ENCODE measurements around the gene VPS26B. TPM values are rescaled to one million over a fixed set of nuclear protein-coding genes. Genes with fewer than 3 reads are reported as not detected.
"Not testable (repeated sequence)": the region's sequence is repeated elsewhere in the genome, so short reads cannot be mapped to it uniquely, and the experiment has no call there.

VPS26B gene
- 44.9 TPM for polyA plus RNA-seq (2013)

DNA sequence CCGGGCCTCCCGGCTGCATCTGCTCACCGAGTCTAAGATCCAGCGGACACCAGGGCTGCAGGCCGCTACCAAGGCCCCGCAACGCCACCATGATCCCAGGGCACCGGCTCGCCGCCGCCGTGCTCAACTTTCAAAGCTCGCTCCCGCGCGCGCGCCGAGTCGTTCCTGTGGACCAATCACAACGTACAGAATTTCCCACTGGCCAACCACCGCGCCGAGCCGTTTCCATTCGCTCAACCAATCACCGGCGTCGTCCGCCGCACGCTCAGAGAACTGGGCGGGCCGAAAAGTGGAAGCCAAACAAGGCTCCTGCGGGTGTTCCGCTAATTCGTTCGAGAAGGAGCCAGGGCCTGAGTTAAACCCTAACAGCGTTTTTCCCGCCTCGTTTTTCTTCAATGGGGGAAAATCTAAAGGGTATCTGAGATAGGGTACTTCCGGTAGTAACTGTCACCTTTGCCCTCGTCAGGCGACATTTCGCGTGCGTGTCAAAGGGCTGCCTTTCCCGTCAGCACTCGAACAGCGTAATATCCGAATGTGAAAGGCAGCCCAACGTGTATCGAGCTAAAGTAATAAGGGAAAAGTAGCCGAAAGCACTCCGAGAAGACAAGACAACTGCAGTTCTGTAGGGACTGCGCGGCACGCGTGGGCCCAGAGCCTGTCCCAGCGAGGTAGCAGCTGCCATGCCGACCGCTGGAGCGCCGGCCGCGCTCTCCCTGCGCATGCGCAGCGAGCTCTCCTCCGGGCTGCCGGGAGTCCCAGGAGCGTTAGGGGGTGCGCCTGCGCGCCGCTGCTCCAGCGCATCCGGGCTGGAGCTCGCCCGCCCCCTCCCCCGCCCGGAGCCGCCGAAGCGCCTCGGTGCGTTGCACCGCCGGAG lies at the start of gene VPS26B, which contains the start of gene NCAPD3:
Gene VPS26B, plus strand, starts transcription at position 836 of the 874 bp plus-strand sequence. CDS start 452 bp downstream, outside the sequence.
Gene NCAPD3, minus strand, starts transcription at position 132 of the 874 bp plus-strand sequence. Its CDS starts 41 bp downstream, at position 91.
- peak within 1 kb of the TSS; percentile 90 to 96 for H3K27ac ChIP-seq (ENCODE audit: insufficient read depth in 1 of 2, low read depth in 1 of 2, low read length in 2 of 2, poor library complexity in 1 of 2, severe bottlenecking in 2 of 2)
- CTCF ChIA-PET, result interaction anchor here (0.8 to 2.0 kb wide), 5 partner anchors 9 to 38 kb away, joined by 3 to 12 read pairs (median 6); no protein-coding TSS in a partner anchor
- WGBS (ENCODE audit: insufficient coverage), result under 1% methylated on average over 87 of the region's 89 CpGs
- DNase-seq, result peak; percentile 95 to 98 (median 98)
- H3K4me1 ChIP-seq (ENCODE audit: control extremely low read depth in 1 of 4, control insufficient read depth in 4 of 4, insufficient read depth in 4 of 4, low read length in 3 of 4), result peaks cover 16 to 35% (median 35%) of the 10 kb centered on the region in 4 experiments
- POLR2A ChIA-PET, result interaction anchor here (1.2 to 1.6 kb wide), 3 partner anchors 16 to 29 kb away, joined by 3 to 4 read pairs (median 4); partner anchors contain the start of genes ACAD8 and THYN1
- no peaks in the 10 kb centered on the region for H3K9me3 ChIP-seq (ENCODE audit: control extremely low read depth in 1 of 5, control insufficient read depth in 4 of 5, insufficient read depth in 2 of 5, low read depth in 1 of 5, low read length in 4 of 5)
- peaks cover 0 to 24% (median 5%) of the 10 kb centered on the region in 4 experiments for H3K36me3 ChIP-seq (ENCODE audit: control insufficient read depth in 4 of 4, insufficient read depth in 4 of 4, low read length in 3 of 4)
- no peaks in the 10 kb centered on the region for H3K27me3 ChIP-seq (replicated peaks in 2 of 5; ENCODE audit: control insufficient read depth in 4 of 5, insufficient read depth in 5 of 5, low read length in 4 of 5)
- peak within 1 kb of the TSS; percentile 67 to 94 (median 85) for H3K4me3 ChIP-seq (ENCODE audit: control insufficient read depth in 1 of 7, extremely low read depth in 1 of 7, insufficient read depth in 4 of 7, low read depth in 2 of 7, low read length in 6 of 7)

DNA sequence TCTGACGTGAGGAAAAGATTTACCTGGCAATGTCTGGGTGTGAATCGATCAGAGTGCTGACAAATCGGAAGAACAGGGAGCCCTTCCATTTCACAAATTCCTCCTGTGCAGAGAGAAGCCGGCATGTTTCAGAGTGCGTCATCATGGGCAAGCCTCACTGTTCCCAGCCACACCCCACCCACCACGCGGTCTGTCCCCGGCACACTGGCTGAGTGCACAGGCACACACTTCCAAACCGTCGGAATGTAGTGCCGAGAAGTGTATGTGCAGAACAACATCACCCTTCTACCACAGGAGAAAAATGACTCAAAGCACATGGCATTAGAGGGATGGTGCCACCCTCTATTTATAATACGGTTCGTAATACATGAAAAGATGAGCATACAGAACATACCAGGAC lies 48.2 kb upstream of the VPS26B start:
- 95% methylated on average over 12 of the region's 13 CpGs for WGBS (ENCODE audit: insufficient coverage)
- Histone ChIP-seq H3K4me3 (ENCODE audit: control insufficient read depth in 1 of 7, extremely low read depth in 1 of 7, insufficient read depth in 4 of 7, low read depth in 2 of 7, low read length in 6 of 7) (no peak overlapping the region), H3K27me3 (replicated peaks in 2 of 5; ENCODE audit: control insufficient read depth in 4 of 5, insufficient read depth in 5 of 5, low read length in 4 of 5) (no peaks in the 10 kb centered on the region), H3K4me1 (ENCODE audit: control extremely low read depth in 1 of 4, control insufficient read depth in 4 of 4, insufficient read depth in 4 of 4, low read length in 3 of 4) (no peaks in the 10 kb centered on the region), H3K9me3 (ENCODE audit: control extremely low read depth in 1 of 5, control insufficient read depth in 4 of 5, insufficient read depth in 2 of 5, low read depth in 1 of 5, low read length in 4 of 5) (no peaks in the 10 kb centered on the region), H3K36me3 (ENCODE audit: control insufficient read depth in 4 of 4, insufficient read depth in 4 of 4, low read length in 3 of 4) (peaks cover 20 to 87% (median 48%) of the 10 kb centered on the region in 4 experiments), H3K27ac (ENCODE audit: insufficient read depth in 1 of 2, low read depth in 1 of 2, low read length in 2 of 2, poor library complexity in 1 of 2, severe bottlenecking in 2 of 2) (no peak overlapping the region)
- POLR2A ChIA-PET, result no interaction called here
- CTCF ChIA-PET, result no interaction called here
- DNase-seq, result no peak

- CTCF ChIA-PET, result no interaction called here
Observed at GRCh38 chr11:134178032-134178674, 46.3 kb upstream of the VPS26B start.

GRCh38 chr11:134181707-134182106 lies 42.8 kb upstream of the VPS26B start:
- Histone ChIP-seq H3K36me3 (ENCODE audit: control insufficient read depth in 4 of 4, insufficient read depth in 4 of 4, low read length in 3 of 4) (peaks cover 23 to 81% (median 50%) of the 10 kb centered on the region in 4 experiments), H3K27me3 (replicated peaks in 2 of 5; ENCODE audit: control insufficient read depth in 4 of 5, insufficient read depth in 5 of 5, low read length in 4 of 5) (no peaks in the 10 kb centered on the region), H3K9me3 (ENCODE audit: control extremely low read depth in 1 of 5, control insufficient read depth in 4 of 5, insufficient read depth in 2 of 5, low read depth in 1 of 5, low read length in 4 of 5) (no peaks in the 10 kb centered on the region), H3K4me1 (ENCODE audit: control extremely low read depth in 1 of 4, control insufficient read depth in 4 of 4, insufficient read depth in 4 of 4, low read length in 3 of 4) (no peaks in the 10 kb centered on the region), H3K27ac (ENCODE audit: insufficient read depth in 1 of 2, low read depth in 1 of 2, low read length in 2 of 2, poor library complexity in 1 of 2, severe bottlenecking in 2 of 2) (no peak overlapping the region), H3K4me3 (ENCODE audit: control insufficient read depth in 1 of 7, extremely low read depth in 1 of 7, insufficient read depth in 4 of 7, low read depth in 2 of 7, low read length in 6 of 7) (no peak overlapping the region)
- no peak for DNase-seq
- ChIA-PET CTCF (interaction anchor here (0.6 kb wide), 1 partner anchor 132 kb away, joined by 3 read pairs; no protein-coding TSS in a partner anchor), POLR2A (no interaction called here)
- 100% methylated on average over 1 of the region's 4 CpGs for WGBS (ENCODE audit: insufficient coverage)

More at GRCh38 chr11:134178032-134178674, 46.3 kb upstream of the VPS26B start:
- Histone ChIP-seq H3K27ac (ENCODE audit: insufficient read depth in 1 of 2, low read depth in 1 of 2, low read length in 2 of 2, poor library complexity in 1 of 2, severe bottlenecking in 2 of 2) (no peak overlapping the region), H3K27me3 (replicated peaks in 2 of 5; ENCODE audit: control insufficient read depth in 4 of 5, insufficient read depth in 5 of 5, low read length in 4 of 5) (no peaks in the 10 kb centered on the region), H3K36me3 (ENCODE audit: control insufficient read depth in 4 of 4, insufficient read depth in 4 of 4, low read length in 3 of 4) (peaks cover 18 to 86% (median 51%) of the 10 kb centered on the region in 4 experiments), H3K4me3 (ENCODE audit: control insufficient read depth in 1 of 7, extremely low read depth in 1 of 7, insufficient read depth in 4 of 7, low read depth in 2 of 7, low read length in 6 of 7) (no peak overlapping the region), H3K9me3 (ENCODE audit: control extremely low read depth in 1 of 5, control insufficient read depth in 4 of 5, insufficient read depth in 2 of 5, low read depth in 1 of 5, low read length in 4 of 5) (no peaks in the 10 kb centered on the region), H3K4me1 (ENCODE audit: control extremely low read depth in 1 of 4, control insufficient read depth in 4 of 4, insufficient read depth in 4 of 4, low read length in 3 of 4) (no peaks in the 10 kb centered on the region)
- DNase-seq, result no peak
- WGBS (ENCODE audit: insufficient coverage), result 93% methylated on average over 3 of the region's 5 CpGs
- POLR2A ChIA-PET, result no interaction called here

DNA sequence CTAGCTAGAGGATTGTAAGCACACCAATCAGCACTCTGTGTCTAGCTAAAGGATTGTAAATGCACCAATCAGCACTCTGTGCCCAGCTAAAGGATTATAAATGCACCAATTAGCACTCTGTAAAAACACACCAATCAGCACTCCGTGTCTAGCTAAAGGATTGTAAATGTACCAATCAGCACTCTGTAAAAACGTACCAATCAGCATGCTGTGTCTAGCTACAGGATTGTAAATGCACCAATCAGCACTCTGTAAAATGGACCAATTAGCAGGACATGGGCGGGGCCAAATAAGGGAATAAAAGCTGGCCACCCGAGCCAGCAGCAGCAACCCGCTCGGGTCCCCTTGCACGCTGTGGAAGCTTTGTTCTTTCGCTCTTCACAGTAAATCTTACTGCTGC lies 36.4 kb upstream of the VPS26B start:
- 97% methylated on average over 7 of the region's 8 CpGs for WGBS (ENCODE audit: insufficient coverage)
- H3K27ac ChIP-seq (ENCODE audit: insufficient read depth in 1 of 2, low read depth in 1 of 2, low read length in 2 of 2, poor library complexity in 1 of 2, severe bottlenecking in 2 of 2); POLR2A ChIA-PET; H3K4me3 ChIP-seq (ENCODE audit: control insufficient read depth in 1 of 7, extremely low read depth in 1 of 7, insufficient read depth in 4 of 7, low read depth in 2 of 7, low read length in 6 of 7); CTCF ChIA-PET; H3K4me1 ChIP-seq (ENCODE audit: control extremely low read depth in 1 of 4, control insufficient read depth in 4 of 4, insufficient read depth in 4 of 4, low read length in 3 of 4); H3K27me3 ChIP-seq (replicated peaks in 2 of 5; ENCODE audit: control insufficient read depth in 4 of 5, insufficient read depth in 5 of 5, low read length in 4 of 5); H3K9me3 ChIP-seq (ENCODE audit: control extremely low read depth in 1 of 5, control insufficient read depth in 4 of 5, insufficient read depth in 2 of 5, low read depth in 1 of 5, low read length in 4 of 5): not testable (repeated sequence)
- peak in 1 of 3 donors; percentile 4 for DNase-seq
- peaks cover 23 to 79% (median 57%) of the 10 kb centered on the region in 4 experiments for H3K36me3 ChIP-seq (ENCODE audit: control insufficient read depth in 4 of 4, insufficient read depth in 4 of 4, low read length in 3 of 4)

GRCh38 chr11:134196756-134197155 lies 27.7 kb upstream of the VPS26B start:
- H3K9me3 ChIP-seq (ENCODE audit: control extremely low read depth in 1 of 5, control insufficient read depth in 4 of 5, insufficient read depth in 2 of 5, low read depth in 1 of 5, low read length in 4 of 5), result no peaks in the 10 kb centered on the region
- WGBS (ENCODE audit: insufficient coverage), result 100% methylated on average over 3 of the region's 4 CpGs
- no peaks in the 10 kb centered on the region for H3K4me1 ChIP-seq (ENCODE audit: control extremely low read depth in 1 of 4, control insufficient read depth in 4 of 4, insufficient read depth in 4 of 4, low read length in 3 of 4)
- POLR2A ChIA-PET, result interaction anchor here (0.7 kb wide), 1 partner anchor 60 kb away, joined by 5 read pairs; no protein-coding TSS in a partner anchor
- DNase-seq, result no peak
- CTCF ChIA-PET, result no interaction called here
- peaks cover 20 to 73% (median 42%) of the 10 kb centered on the region in 4 experiments for H3K36me3 ChIP-seq (ENCODE audit: control insufficient read depth in 4 of 4, insufficient read depth in 4 of 4, low read length in 3 of 4)
- H3K4me3 ChIP-seq (ENCODE audit: control insufficient read depth in 1 of 7, extremely low read depth in 1 of 7, insufficient read depth in 4 of 7, low read depth in 2 of 7, low read length in 6 of 7), result no peak overlapping the region
- H3K27ac ChIP-seq (ENCODE audit: insufficient read depth in 1 of 2, low read depth in 1 of 2, low read length in 2 of 2, poor library complexity in 1 of 2, severe bottlenecking in 2 of 2), result no peak overlapping the region
- no peaks in the 10 kb centered on the region for H3K27me3 ChIP-seq (replicated peaks in 2 of 5; ENCODE audit: control insufficient read depth in 4 of 5, insufficient read depth in 5 of 5, low read length in 4 of 5)

All from common myeloid progenitor, CD34-positive (primary cell).